NCI-H82 (cell line): Measurements from ENCODE around the gene CCM2L.

Source experiments
- DNase-seq: peaks from one replicate; lab custom pipeline; 2025; lab: John Stamatoyannopoulos, UW

CCM2L gene

DNA sequence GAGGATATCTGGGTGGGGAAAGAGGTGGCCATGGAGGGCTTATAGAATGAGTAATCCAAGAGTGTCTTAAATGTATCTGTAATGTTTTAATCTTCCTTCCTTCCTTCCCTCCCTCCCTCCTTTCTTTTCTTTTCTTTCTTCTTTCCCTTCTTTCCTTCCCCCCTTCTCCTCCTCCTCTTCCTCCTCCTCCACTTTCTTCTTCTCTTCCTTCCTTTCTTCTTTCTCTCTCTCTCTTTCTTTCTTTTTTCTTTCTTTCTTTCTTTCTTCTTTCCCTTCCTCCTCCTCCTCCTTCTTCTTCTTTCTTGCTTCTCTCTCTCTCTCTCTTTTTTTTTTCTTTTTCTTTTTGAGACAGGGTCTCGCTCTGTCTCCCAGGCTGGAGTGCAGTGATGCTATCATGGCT lies 49.0 kb downstream of the CCM2L start:
- DNase-seq: no peak

DNA sequence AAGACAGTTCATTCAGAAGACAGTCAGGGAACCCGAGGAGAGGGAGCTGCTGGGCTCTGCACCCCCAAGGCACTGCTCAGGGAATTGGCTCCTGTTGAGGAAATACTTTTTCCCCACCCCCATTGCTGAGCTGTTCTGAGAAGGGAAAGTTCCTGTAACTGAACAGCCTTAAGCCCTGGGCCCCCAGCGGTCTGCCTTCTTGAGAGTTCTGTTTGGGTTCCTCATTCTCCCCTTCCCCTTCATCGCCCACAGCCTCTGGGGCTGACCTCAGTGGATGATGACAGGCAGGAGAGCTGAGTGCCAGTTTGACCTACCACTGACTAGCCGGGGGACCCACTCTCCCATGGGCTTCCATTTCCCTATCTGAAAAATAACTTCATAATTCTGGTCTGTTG lies 52.5 kb downstream of the CCM2L start:
- DNase-seq: no peak

DNA sequence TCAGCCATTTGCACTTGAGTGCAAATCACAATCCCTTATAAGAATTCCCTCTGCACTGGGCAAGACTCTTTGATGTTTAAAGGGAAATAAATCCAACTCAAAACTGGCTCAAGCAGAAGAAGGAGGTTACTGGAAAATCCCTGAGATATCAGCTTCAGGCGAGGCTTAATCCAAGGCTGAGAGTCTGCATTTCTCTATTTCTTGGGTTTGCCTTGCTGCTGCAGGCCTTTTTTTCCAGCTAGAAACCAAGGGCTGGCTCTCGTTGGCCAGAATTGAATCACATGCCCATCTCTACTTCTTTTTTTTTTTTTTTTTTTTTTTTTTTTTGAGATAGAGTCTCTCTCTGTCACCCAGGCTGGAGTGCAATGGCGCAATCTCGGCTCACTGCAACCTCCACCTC lies 53.5 kb downstream of the CCM2L start:
- no peak for DNase-seq

DNA sequence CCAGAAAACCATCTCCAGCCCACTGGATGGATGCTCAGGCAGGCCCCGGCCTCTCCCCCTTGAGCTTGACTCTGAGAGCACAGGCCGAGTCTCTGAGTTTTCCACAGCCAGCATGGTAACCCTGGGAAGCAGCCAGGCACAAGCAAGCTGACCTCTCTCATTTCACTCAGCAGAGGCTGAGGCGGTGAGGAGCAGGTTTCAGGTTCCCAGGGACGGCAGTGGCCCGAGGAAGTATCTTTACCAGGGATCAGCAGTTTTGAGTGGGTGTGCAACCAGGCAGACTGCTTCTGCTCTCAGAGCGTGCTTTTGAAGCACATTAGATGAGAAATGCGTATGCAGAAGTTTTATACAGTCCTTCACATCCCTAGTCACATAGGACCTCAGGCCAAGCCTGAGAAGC lies 54.4 kb downstream of the CCM2L start:
- DNase-seq: no peak

DNA sequence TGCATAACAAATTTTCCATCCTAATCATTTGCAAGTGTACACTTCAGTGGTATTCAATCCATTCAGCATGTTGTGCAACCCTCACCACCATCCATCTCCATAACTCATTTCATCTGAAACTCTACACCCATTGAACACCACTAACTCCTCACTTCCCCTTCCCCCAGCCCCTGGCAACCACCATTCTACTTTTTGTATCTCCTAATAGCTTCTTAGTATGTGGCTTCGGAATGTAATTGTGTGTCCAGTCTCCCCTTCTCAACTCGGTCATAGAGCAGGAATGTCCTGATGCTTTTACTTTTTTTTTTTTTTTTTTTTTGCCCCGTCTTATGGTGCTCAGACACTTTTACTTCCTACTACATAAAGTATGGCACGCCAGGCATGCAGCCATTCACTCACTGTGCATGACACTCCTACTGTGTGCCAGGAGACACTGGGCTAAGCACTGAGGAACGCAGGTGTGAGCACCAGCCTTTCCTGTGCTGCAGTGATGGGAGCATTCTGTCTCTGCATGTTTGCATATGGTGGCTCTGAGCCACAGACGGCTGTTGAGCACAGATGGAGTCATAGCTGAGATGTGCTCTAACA lies 57.1 kb downstream of the CCM2L start:
- DNase-seq: no peak

DNA sequence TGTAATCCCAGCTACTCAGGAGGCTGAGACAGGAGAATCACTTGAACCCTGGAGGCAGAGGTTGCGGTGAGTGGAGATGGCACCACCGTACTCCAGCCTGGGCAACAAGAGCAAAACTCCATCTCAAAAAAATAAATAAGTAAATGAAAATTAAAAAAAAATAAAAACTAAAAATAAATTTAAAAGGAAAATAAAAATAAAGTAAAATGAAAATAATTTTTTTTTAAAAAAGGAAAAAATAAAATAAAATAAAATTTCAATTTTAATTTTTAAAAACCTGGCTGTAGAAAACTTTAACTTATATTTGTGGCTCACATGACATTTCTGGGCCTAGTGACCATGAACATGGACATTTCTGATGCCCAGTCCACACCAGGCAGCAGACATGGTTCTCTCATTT lies 57.9 kb downstream of the CCM2L start:
- DNase-seq: no peak

DNA sequence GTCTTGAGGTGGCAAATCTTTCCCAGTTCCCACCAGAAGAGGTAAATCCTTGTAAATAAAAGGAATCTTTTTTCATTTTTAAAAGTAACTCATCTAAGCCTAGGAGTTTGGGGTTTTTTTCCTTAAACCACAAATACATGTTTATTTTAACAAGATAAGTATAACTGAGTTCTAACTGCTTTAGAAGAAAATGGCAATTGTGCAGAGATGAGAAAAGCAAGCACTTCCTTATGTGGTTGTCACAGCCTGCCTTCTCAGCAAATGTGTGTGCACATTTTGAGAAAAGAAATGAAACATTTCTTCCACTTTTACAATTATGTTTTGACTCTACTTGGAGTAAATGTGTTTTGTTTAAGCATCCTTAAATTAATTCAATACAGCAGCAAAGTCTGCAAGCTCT lies 59.5 kb downstream of the CCM2L start:
- no peak for DNase-seq

DNA sequence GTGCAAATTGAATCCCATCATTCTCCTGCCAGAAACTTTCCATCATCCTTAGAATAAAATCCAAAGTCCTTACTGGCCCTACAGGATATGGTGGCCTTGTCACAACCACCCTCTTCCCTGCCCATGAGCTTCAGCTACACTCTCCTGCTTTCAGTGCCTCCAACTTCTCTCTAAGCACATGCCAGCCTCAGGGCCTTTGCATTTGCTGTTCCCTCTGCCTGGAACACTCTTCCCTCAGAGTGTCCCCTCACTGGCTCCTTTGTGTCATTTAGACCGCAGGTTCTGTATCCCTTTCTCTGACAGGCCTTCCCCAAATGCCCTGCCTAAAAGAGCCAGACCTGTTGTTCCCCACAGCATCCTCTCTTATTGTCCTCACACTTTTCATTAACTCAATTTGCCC lies 60.0 kb downstream of the CCM2L start:
- no peak for DNase-seq

DNA sequence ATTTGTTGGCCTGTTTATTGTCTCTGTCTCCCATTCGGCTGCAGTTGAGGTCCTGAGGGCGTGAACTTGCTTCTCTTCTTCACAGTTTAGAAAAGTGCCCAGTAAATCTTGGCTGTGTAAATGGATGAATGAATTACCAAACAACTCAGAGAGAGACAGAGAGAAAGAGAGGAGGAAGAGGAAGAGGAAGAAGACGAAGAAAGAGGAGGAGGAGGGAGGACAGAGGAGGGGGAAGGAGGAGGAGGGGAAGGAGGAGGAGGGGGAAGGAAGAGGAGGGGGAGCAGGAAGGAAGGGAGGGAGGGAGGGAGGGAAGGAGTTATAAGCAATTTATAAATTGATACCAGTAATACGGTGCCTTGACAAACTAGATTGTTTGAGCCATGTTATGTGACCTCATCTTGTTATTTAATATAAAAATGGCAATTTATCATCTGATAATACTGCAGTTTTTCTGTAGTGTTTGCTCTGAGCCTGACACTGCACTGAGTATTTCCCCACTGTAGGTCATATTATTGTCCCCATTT lies 60.5 kb downstream of the CCM2L start:
- no peak for DNase-seq

DNA sequence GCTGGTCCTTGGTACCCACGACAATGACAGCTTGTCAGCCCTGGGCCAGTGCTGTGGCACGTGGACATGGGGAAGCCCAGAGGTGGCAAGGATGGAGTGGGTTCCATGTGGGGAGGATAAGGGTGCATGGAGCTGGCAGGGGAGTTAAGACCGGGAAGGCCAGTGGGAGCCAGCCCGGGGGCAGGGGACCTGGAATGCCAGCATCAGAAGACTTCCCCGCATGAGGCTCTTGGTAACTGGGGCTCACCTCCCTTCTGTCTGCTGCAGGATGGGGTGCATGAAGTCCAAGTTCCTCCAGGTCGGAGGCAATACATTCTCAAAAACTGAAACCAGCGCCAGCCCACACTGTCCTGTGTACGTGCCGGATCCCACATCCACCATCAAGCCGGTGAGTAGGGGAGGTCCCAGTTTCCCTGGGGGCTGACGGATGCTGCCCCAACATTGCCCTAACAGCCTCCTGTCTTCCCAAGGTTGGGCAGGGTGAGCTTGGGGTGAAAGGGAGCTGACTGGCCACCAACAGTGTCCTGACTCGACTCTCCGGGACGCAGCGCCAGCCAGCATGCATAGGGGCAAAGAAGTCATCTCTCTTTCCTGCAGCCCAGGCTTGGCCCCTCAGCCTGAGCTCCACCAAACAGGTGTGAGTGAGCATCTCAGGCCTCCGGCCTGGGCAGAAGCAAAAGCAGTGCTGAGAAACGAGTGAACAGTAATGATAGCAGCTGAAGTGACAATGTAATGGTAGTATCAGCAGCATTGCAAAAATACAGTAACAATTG lies 61.3 kb downstream of the CCM2L start:
- no peak for DNase-seq

DNA sequence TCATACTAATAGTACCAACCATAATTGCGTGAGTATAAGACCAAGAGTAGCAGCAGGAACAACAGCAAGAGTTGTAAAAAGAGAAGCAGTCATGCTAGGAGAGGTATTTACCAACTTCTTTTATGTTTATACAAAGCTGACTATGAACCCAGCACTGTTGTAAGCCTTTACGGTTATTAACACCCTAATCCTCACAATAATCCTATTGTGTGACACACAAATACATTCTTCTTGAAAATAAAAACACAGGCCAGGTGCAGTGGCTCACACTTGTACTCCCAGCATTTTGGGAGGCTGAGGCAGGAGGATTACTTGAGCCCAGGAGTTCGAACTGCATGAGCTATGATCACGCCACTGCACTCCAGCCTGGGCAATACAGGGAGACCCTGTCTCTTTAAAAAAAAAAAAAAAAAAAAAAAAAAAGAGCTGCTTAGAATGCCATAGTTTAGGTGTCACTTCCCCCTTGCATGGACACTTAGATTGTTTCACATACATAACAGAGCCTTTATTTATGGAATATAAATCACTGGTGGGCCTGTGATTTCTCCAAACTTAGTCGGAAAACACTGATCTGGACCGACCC lies 62.0 kb downstream of the CCM2L start:
- peak; percentile 60 for DNase-seq

DNA sequence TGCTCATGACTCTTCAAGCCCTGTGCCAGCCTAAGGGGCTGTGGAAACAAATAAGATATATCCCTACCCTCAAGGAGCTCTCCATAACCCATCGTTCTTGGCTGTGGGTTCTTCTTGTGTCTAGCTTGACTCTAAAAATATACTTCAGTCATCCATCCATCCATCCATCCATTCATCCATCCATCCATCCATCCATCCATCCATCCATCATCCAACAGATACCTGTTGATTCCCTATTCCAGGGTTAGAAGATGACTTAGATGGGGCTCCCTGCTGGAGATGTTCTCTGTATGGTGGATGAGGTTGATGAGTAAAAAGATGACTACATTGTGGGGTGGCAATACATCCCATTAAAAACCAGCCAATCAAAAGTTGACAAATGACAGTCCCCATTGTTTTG lies 65.3 kb downstream of the CCM2L start:
- no peak for DNase-seq

DNA sequence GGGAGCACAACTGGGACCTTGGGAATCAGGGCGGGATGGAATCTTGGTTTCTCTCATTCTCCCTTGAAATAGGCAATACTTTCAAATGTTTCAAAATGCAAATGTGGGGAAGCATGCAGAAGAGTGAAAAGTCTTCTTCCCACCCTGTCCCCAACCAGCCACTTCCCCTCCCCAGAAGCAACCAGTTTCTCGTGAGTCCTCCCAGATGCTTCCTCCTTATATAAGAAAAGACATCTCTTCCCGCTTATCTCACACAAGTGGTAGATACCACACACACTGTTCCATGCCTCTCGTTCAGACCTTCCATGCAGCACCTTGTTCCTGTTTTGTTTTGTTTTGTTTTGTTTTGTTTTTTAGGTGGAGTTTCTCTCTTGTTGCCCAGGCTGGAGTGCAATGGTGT lies 67.0 kb downstream of the CCM2L start:
- DNase-seq: no peak

DNA sequence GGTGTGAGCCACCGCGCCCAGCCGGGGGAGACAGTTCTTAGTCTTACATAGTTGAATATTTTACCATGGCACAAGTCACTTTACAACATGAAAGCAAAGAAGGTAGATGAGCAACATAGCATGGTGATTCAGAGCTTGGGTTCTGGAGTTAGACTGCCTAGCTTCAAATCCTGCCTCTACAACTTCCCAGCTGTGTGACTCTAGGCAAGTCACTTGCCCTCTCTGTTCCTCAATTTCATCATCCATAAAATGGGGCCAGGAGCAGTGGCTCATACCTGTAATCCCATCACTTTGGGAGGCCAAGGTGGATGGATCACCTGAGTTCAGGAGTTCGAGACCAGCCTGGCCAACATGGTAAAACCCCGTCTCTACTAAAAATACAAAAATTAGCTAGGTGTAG lies 68.1 kb downstream of the CCM2L start:
- no peak for DNase-seq

DNA sequence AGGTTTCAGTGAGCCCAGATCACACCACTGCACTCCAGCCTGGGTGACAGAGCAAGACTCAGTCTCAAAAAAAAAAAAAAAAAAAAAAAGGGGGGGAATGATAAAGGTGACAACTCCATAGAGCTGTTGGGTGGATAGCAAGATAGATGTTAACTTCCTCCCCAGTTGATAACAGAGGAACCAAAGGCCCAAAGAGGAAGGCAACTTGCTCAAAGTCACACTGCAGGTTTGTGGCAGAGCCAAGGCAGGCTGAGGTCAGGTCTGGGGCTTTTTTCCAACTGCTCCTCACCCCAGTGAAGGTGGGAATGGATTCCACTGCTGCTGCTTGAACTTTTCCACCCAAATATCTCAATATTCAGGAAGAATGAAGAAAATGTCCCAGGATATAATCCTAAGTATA lies 68.6 kb downstream of the CCM2L start:
- no peak for DNase-seq

DNA sequence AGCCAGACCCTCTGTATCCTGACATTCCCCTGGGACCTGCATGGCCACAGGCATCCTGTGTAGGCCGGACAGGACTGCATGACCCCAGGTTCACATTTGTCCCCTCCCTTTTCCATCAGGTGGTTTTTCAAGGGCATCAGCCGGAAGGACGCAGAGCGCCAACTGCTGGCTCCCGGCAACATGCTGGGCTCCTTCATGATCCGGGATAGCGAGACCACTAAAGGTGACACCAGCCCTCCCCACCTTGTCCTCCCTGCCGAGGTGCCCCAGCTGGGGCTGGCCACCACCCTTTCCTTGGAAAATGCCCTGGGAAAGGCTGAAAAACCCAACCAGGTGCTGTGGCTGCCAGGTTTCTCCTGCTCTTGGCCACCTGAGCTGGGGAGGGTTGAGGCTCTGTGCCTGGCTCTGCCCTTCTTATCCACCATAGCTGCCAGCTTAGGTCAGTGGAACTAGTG lies 69.4 kb downstream of the CCM2L start:
- DNase-seq: peak; percentile 15

DNA sequence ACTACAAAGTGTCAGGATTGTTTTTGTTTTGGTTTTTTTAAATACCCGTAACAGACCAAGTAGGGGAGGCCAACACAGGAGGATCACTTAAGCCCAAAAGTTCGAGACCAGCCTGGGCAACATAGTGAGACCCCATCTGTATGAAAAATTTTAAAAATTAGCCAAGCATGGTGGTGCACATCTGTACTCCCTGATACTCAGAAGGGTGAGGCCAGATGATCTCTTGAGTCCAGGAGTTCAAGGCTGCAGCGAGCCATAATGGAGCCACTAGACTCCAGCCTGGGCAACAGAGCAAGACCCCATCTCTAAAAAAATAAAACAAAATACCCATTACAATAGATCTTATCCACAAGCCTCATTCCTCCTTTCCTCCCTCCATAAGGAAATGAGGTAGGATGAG lies 70.5 kb downstream of the CCM2L start:
- DNase-seq: no peak
